GM21528 (cell line): ENCODE measurements around the gene PLCZ1.
"Not testable (repeated sequence)": the region's sequence is repeated elsewhere in the genome, so short reads cannot be mapped to it uniquely, and the experiment has no call there.

Experiments
- ATAC-seq: cut with Tn5 transposase; IDR thresholded peaks from one replicate; pipeline ENCODE4 v1.9.1; 2021; ENCODE audit warnings: mild to moderate bottlenecking, moderate library complexity; ENCODE audit not compliant: unreplicated experiment, low FRiP score

The PLCZ1 gene

GRCh38 chr12:18703911-18704310 is 33.9 kb downstream of the PLCZ1 start:
- ATAC-seq, result no peak

GRCh38 chr12:18703321-18703720 is 34.5 kb downstream of the PLCZ1 start:
- ATAC-seq, result no peak

- no peak for ATAC-seq
These were observed 37.5 kb downstream of the PLCZ1 start for GRCh38 chr12:18700271-18700670.

GRCh38 chr12:18696971-18697602 is 40.7 kb downstream of the PLCZ1 start:
- no peak for ATAC-seq

- not testable (repeated sequence) for ATAC-seq
These were observed 43.8 kb downstream of the PLCZ1 start for GRCh38 chr12:18693986-18694385.

GRCh38 chr12:18690653-18691052 is 47.2 kb downstream of the PLCZ1 start:
- ATAC-seq, result no peak

GRCh38 chr12:18689771-18690170 is 48.0 kb downstream of the PLCZ1 start:
- no peak for ATAC-seq

- ATAC-seq, result no peak
These were observed 53.4 kb downstream of the PLCZ1 start for GRCh38 chr12:18684430-18684829.

- ATAC-seq, result no peak
These were observed 54.3 kb downstream of the PLCZ1 start for GRCh38 chr12:18683327-18684013.

- no peak for ATAC-seq
These were observed 56.0 kb downstream of the PLCZ1 start for GRCh38 chr12:18681818-18682217.

- ATAC-seq, result no peak
These were observed 60.7 kb downstream of the PLCZ1 start for GRCh38 chr12:18676996-18677588.

- ATAC-seq, result no peak
These were observed 61.7 kb downstream of the PLCZ1 start for GRCh38 chr12:18676141-18676540.

- no peak for ATAC-seq
These were observed 79.0 kb downstream of the PLCZ1 start for GRCh38 chr12:18658829-18659228.

GRCh38 chr12:18658179-18658578 is 79.6 kb downstream of the PLCZ1 start:
- ATAC-seq, result no peak

- no peak for ATAC-seq
These were observed 82.5 kb downstream of the PLCZ1 start for GRCh38 chr12:18655351-18655750.

- no peak for ATAC-seq
These were observed 84.3 kb downstream of the PLCZ1 start for GRCh38 chr12:18653465-18653864.

GRCh38 chr12:18652596-18652995 is 85.2 kb downstream of the PLCZ1 start:
- ATAC-seq, result no peak

- ATAC-seq, result no peak
These were observed 86.3 kb downstream of the PLCZ1 start for GRCh38 chr12:18651525-18651924.

GRCh38 chr12:18646286-18646890 is 91.4 kb downstream of the PLCZ1 start:
- ATAC-seq, result no peak

- ATAC-seq, result no peak
These were observed 93.2 kb downstream of the PLCZ1 start for GRCh38 chr12:18644564-18644963.

- no peak for ATAC-seq
These were observed 94.1 kb downstream of the PLCZ1 start for GRCh38 chr12:18643681-18644080.
